ENCODE results near the gene KLK10. TPM values are rescaled to one million over a fixed set of nuclear protein-coding genes. Genes with fewer than 3 reads are reported as not detected.

KLK10 gene
- total and polyA plus RNA-seq, 10 of the 15 experiments (the other 5 are each of a cell fraction or from before 2014, with no cell fraction given): not detected

GRCh38 chr19:50983625-50984292 lies 35.8 kb downstream of the KLK10 start, which contains the start of gene KLK7:
Gene KLK7 (minus strand): TSS chr19:50983917. CDS start chr19:50982399, 1,518 bp downstream.
- RAD21 ChIA-PET (ENCODE audit: unreplicated experiment): no interaction called here
- no peaks in the 10 kb centered on the region for H3K36me3 ChIP-seq (ENCODE audit: control insufficient read depth in 2 of 2, insufficient read depth in 2 of 2, low read length in 1 of 2)
- no peaks in the 10 kb centered on the region for H3K9me3 ChIP-seq (replicated peaks; ENCODE audit: control insufficient read depth, insufficient read depth, low read length)
- H4K20me1 ChIP-seq (ENCODE audit: control insufficient read depth, insufficient read depth): no peaks in the 10 kb centered on the region; the same call in 1 of the 2 replicates
- CTCF ChIA-PET: no interaction called here
- POLR2A ChIA-PET: no interaction called here
- H3K4me3 ChIP-seq: no peak within 1 kb of the TSS
- no peaks in the 10 kb centered on the region; a peak in 1 of 4 replicates for H3K27me3 ChIP-seq (replicated peaks in 1 of 2; ENCODE audit: control insufficient read depth in 2 of 2, insufficient read depth in 2 of 2, low read length in 1 of 2)
- DNase-seq (ENCODE audit: low read depth, low spot score) (no peak), FAIRE-seq (no peak), ATAC-seq (no peak)
- SMC1A ChIA-PET (ENCODE audit: uncharacterized antibody, unreplicated experiment): no interaction called here
- no peak within 1 kb of the TSS for H2AFZ ChIP-seq (ENCODE audit: control insufficient read depth, low read depth, low read length)
- no peaks in the 10 kb centered on the region for H3K4me1 ChIP-seq (ENCODE audit: control insufficient read depth, insufficient read depth, low read length)
- H3K9ac ChIP-seq (ENCODE audit: control insufficient read depth, insufficient read depth, low read length): no peak within 1 kb of the TSS
- in situ Hi-C loops (cut with MboI) (no loop called here), intact Hi-C loops (cut with micrococcal nuclease; ENCODE audit: unreplicated experiment) (no loop called here)
- no peak within 1 kb of the TSS for H3K4me2 ChIP-seq (ENCODE audit: control insufficient read depth, insufficient read depth)
- no peak within 1 kb of the TSS for H3K27ac ChIP-seq (ENCODE audit: control insufficient read depth, insufficient read depth)
- TF ChIP-seq SUPT20H (IDR thresholded peaks at IDR 0.05; ENCODE audit: borderline replicate concordance, control insufficient read depth, low read depth, low read length): no peak
- no peak for TF ChIP-seq REST (IDR thresholded peaks at IDR 0.05; ENCODE audit: low read depth, low read length)
- no peak for TF ChIP-seq TAF1 (IDR thresholded peaks at IDR 0.05; ENCODE audit: borderline replicate concordance, low read depth, low read length)
- no peak for TF ChIP-seq TCF7 (IDR thresholded peaks at IDR 0.05; ENCODE audit: borderline replicate concordance)
- no peak for TF ChIP-seq SPI1 (IDR thresholded peaks at IDR 0.05; ENCODE audit: borderline replicate concordance, insufficient read depth, low read depth, low read length)
- TF ChIP-seq WRNIP1 (IDR thresholded peaks at IDR 0.05; ENCODE audit: borderline replicate concordance, low read depth, low read length): no peak
- BruUV-seq (replicated peaks): no TSS peak
- WGBS (ENCODE audit: insufficient coverage, insufficient replicate concordance, low lambda C conversion rate, missing lambda C conversion rate): 27% methylated on average over 25 of the region's 28 CpGs
- H3K79me2 ChIP-seq (ENCODE audit: control insufficient read depth, insufficient read depth, low read length): no peaks in the 10 kb centered on the region

Data from GM12878 (cell line).